Upper lobe of right lung (tissue), 1 donor: ENCODE data around the gene ARID3B. TPM values are rescaled to one million over a fixed set of nuclear protein-coding genes. Genes with fewer than 3 reads are reported as not detected.
"Not testable (repeated sequence)": the region's sequence is repeated elsewhere in the genome, so short reads cannot be mapped to it uniquely, and the experiment has no call there.

Experiments
- ATAC-seq: fragments of 200-7000 bp; cut with Tn5 transposase; one replicate; pipeline ENCODE4 v1.9.1; 2020; ENCODE audit warnings: mild to moderate bottlenecking, moderate library complexity
- DNase-seq: peaks from one replicate; pipeline ENCODE4 v3.0.0-alpha.2; 2020
- H3K27ac ChIP-seq: fragments of 200-600 bp; one replicate; pipeline ENCODE4 v1.8.0; 2022
- H3K27me3 ChIP-seq: fragments of 200-600 bp; one replicate; pipeline ENCODE4 v1.8.0; 2022; ENCODE audit warnings: mild to moderate bottlenecking
- H3K36me3 ChIP-seq: fragments of 200-600 bp; one replicate; pipeline ENCODE4 v1.8.0; 2022
- H3K4me1 ChIP-seq: fragments of 200-600 bp; one replicate; pipeline ENCODE4 v1.8.0; 2022
- H3K4me3 ChIP-seq: fragments of 200-600 bp; one replicate; pipeline ENCODE4 v1.8.0; 2022; ENCODE audit warnings: mild to moderate bottlenecking
- H3K9me3 ChIP-seq: fragments of 200-600 bp; one replicate; pipeline ENCODE4 v1.8.0; 2022
- CTCF ChIP-seq: fragments of 200-600 bp; IDR thresholded peaks from one replicate; pipeline ENCODE4 v1.8.0; 2022; ENCODE audit warnings: antibody characterized with exemption
- intact Hi-C: fragments of 100-400 bp; cut with DNase I; formaldehyde crosslinking; loops from one replicate; pipeline ENCODE4 v1.11.0; 2022
- total RNA-seq: library from RNA; stranded (reverse); fragmentation: NEBNext Ultra II Directional; extraction: Animal tissue kit (Norgen Biotek cat#: 25700); gene quantifications from one replicate; pipeline ENCODE4 v1.2.1, GENCODE V29; 2021
- donor health status: DM: no; HTN: yes; CAD: no; lungs with severe emphysema.

The ARID3B gene
- total RNA-seq, 1 donor from 2014 or later = 10.7 TPM

GRCh38 chr15:74626752-74627692 is 86.0 kb downstream of the ARID3B start:
- Histone ChIP-seq H3K27ac (peak overlapping the region; percentile 3), H3K36me3 (peaks cover 98% of the 10 kb centered on the region)

GRCh38 chr15:74627766-74628165 is 86.7 kb downstream of the ARID3B start:
- peaks cover 98% of the 10 kb centered on the region for H3K36me3 ChIP-seq
- no peak for DNase-seq

More at GRCh38 chr15:74626752-74627692, 86.0 kb downstream of the ARID3B start:
- no peaks in the 10 kb centered on the region for H3K27me3 ChIP-seq
- no peaks in the 10 kb centered on the region for H3K9me3 ChIP-seq
- no peak overlapping the region for H3K4me3 ChIP-seq
- DNase-seq (no peak), ATAC-seq (peak; percentile 5)
- no peak for TF ChIP-seq CTCF
- intact Hi-C loops = loop anchor here (5.0 kb wide), 1 partner anchor 150 kb away; no protein-coding TSS in a partner anchor
- H3K4me1 ChIP-seq = peaks cover 10% of the 10 kb centered on the region

GRCh38 chr15:74628199-74628598 is 87.2 kb downstream of the ARID3B start:
- no peak overlapping the region for H3K4me3 ChIP-seq
- H3K36me3 ChIP-seq = peaks cover 98% of the 10 kb centered on the region
- TF ChIP-seq CTCF = no peak
- no peak overlapping the region for H3K27ac ChIP-seq
- peaks cover 9% of the 10 kb centered on the region for H3K4me1 ChIP-seq
- no peaks in the 10 kb centered on the region for H3K27me3 ChIP-seq
- H3K9me3 ChIP-seq = no peaks in the 10 kb centered on the region
- DNase-seq (no peak), ATAC-seq (no peak)
- intact Hi-C loops = loop anchor here (5.0 kb wide), 1 partner anchor 151 kb away; no protein-coding TSS in a partner anchor

More at GRCh38 chr15:74627766-74628165, 86.7 kb downstream of the ARID3B start:
- no peaks in the 10 kb centered on the region for H3K9me3 ChIP-seq
- intact Hi-C loops = loop anchor here (5.0 kb wide), 1 partner anchor 150 kb away; no protein-coding TSS in a partner anchor
- peak overlapping the region; percentile 3 for H3K27ac ChIP-seq
- no peak overlapping the region for H3K4me3 ChIP-seq
- no peaks in the 10 kb centered on the region for H3K27me3 ChIP-seq
- ATAC-seq = no peak
- H3K4me1 ChIP-seq = peaks cover 10% of the 10 kb centered on the region
- TF ChIP-seq CTCF = no peak

GRCh38 chr15:74628949-74629348 is 87.9 kb downstream of the ARID3B start:
- no peak for TF ChIP-seq CTCF
- Histone ChIP-seq H3K36me3 (peaks cover 98% of the 10 kb centered on the region), H3K27ac (no peak overlapping the region), H3K4me1 (peaks cover 1% of the 10 kb centered on the region), H3K4me3 (no peak overlapping the region), H3K9me3 (no peaks in the 10 kb centered on the region), H3K27me3 (no peaks in the 10 kb centered on the region)
- ATAC-seq (no peak), DNase-seq (no peak)
- intact Hi-C loops = loop anchor here (5.0 kb wide), 1 partner anchor 152 kb away; no protein-coding TSS in a partner anchor

DNA sequence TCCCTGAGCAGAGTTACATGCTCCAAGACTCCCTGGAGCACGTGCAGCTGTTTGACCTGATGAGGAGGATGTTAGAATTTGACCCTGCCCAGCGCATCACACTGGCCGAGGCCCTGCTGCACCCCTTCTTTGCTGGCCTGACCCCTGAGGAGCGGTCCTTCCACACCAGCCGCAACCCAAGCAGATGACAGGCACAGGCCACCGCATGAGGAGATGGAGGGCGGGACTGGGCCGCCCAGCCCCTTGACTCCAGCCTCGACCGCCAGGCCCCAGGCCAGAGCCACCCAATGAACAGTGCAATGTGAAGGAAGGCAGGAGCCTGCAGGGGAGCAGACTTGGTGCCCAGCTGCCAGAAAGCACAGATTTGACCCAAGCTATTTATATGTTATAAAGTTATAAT is 88.7 kb downstream of the ARID3B start:
- H3K27me3 ChIP-seq, H3K4me3 ChIP-seq, H3K9me3 ChIP-seq, ATAC-seq, H3K4me1 ChIP-seq, H3K27ac ChIP-seq, DNase-seq: not testable (repeated sequence)
- peaks cover 98% of the 10 kb centered on the region for H3K36me3 ChIP-seq
- intact Hi-C loops = loop anchor here (5.0 kb wide), 1 partner anchor 152 kb away; no protein-coding TSS in a partner anchor
